MCF 10A (cell line): ENCODE data around the gene RAB9A. TPM values are rescaled to one million over a fixed set of nuclear protein-coding genes. Genes with fewer than 3 reads are reported as not detected.

Source experiments
- BruUV-seq: library from RNA; stranded (reverse); fragments of 400-500 nt; replicated peaks from 2 replicates; lab custom pipeline; 2021; lab: Mats Ljungman, UMichigan
- CTCF ChIA-PET: fragments of 300-600 bp; sonication (Branson Sonifier 250); formaldehyde crosslinking; extraction: SDS; loops from one replicate; lab custom pipeline; 2021; ENCODE audit warnings: antibody characterized with exemption, inconsistent platforms; lab: Yijun Ruan, JAX
- POLR2A ChIA-PET: fragments of 300-600, 350-650 bp; sonication (Branson Sonifier 250); formaldehyde crosslinking; extraction: SDS; loops from one replicate; lab custom pipeline; 2020; ENCODE audit warnings: antibody characterized with exemption, inconsistent platforms; lab: Yijun Ruan, JAX
- DNase-seq: peaks from one replicate; pipeline ENCODE4 v3.0.0-alpha.2; 2018; ENCODE audit not compliant: unreplicated experiment
- H3K27ac Mint-ChIP-seq: one replicate; pipeline ENCODE4 v1.8.0; 2022; ENCODE audit warnings: mild to moderate bottlenecking, low read depth, mixed read lengths; ENCODE audit not compliant: unreplicated experiment
- H3K27me3 Mint-ChIP-seq: one replicate; pipeline ENCODE4 v1.8.0; 2022; ENCODE audit warnings: mixed read lengths; ENCODE audit not compliant: insufficient read depth, unreplicated experiment
- H3K36me3 Mint-ChIP-seq: one replicate; pipeline ENCODE4 v1.8.0; 2022; ENCODE audit warnings: mild to moderate bottlenecking, moderate library complexity, mixed read lengths; ENCODE audit not compliant: insufficient read depth, unreplicated experiment
- H3K4me1 Mint-ChIP-seq: one replicate; pipeline ENCODE4 v1.8.0; 2022; ENCODE audit warnings: mixed read lengths; ENCODE audit not compliant: insufficient read depth, unreplicated experiment
- H3K4me3 Mint-ChIP-seq: one replicate; pipeline ENCODE4 v1.8.0; 2022; ENCODE audit warnings: mild to moderate bottlenecking, moderate library complexity, mixed read lengths; ENCODE audit not compliant: unreplicated experiment
- H3K9me3 Mint-ChIP-seq: one replicate; pipeline ENCODE4 v1.8.0; 2022; ENCODE audit warnings: mixed read lengths; ENCODE audit not compliant: unreplicated experiment
- CTCF ChIP-seq: fragments of 200-600 bp; IDR thresholded peaks from one replicate; pipeline ENCODE4 v1.8.0; 2022; ENCODE audit warnings: antibody characterized with exemption, mild to moderate bottlenecking; ENCODE audit not compliant: unreplicated experiment
- intact Hi-C: fragments of 100-400 bp; cut with micrococcal nuclease; formaldehyde crosslinking; loops from 2 replicates; pipeline ENCODE4 v1.14.1; 2022
- total RNA-seq: library from RNA; stranded (reverse); gene quantifications from 2 replicates; pipeline ENCODE4 v1.2.3, GENCODE V29; 2022

RAB9A gene
- total RNA-seq, 1 experiment from 2014 or later = 32.3 TPM

GRCh38 chrX:13750204-13750603 is 61.3 kb downstream of the RAB9A start:
- no peaks in the 10 kb centered on the region for H3K27me3 Mint-ChIP-seq
- DNase-seq = peak; percentile 77
- no peaks in the 10 kb centered on the region for H3K9me3 Mint-ChIP-seq
- ChIA-PET POLR2A (interaction anchor here (0.7 to 4.4 kb wide), 9 partner anchors 14 to 281 kb away, joined by 3 to 39 read pairs (median 4); partner anchors contain the start of genes OFD1, TCEANC and TRAPPC2), CTCF (interaction anchor here (0.7 to 7.6 kb wide), 21 partner anchors 9 to 295 kb away, joined by 3 to 71 read pairs (median 4); partner anchors contain the start of genes GEMIN8, OFD1 and TRAPPC2)
- no peak overlapping the region for H3K4me3 Mint-ChIP-seq
- no TSS peak for BruUV-seq
- intact Hi-C loops = loop anchor here (1.0 to 5.0 kb wide), 3 partner anchors 102 to 282 kb away; no protein-coding TSS in a partner anchor
- TF ChIP-seq CTCF = peak; percentile 62
- H3K4me1 Mint-ChIP-seq = peaks cover 6% of the 10 kb centered on the region
- peaks cover 70% of the 10 kb centered on the region for H3K36me3 Mint-ChIP-seq
- no peak overlapping the region for H3K27ac Mint-ChIP-seq

GRCh38 chrX:13750812-13751211 is 61.9 kb downstream of the RAB9A start:
- H3K9me3 Mint-ChIP-seq = no peaks in the 10 kb centered on the region
- POLR2A ChIA-PET = interaction anchor here (0.7 to 4.4 kb wide), 8 partner anchors 8 to 281 kb away, joined by 3 to 39 read pairs (median 4); partner anchors contain the start of genes GEMIN8, OFD1, TCEANC and TRAPPC2
- CTCF ChIA-PET = interaction anchor here (0.6 to 7.6 kb wide), 21 partner anchors 10 to 1163 kb away, joined by 3 to 71 read pairs (median 4); partner anchors contain the start of genes GEMIN8, OFD1 and TRAPPC2
- peaks cover 6% of the 10 kb centered on the region for H3K4me1 Mint-ChIP-seq
- intact Hi-C loops = loop anchor here (1.0 to 5.0 kb wide), 3 partner anchors 101 to 281 kb away; no protein-coding TSS in a partner anchor
- no peak for TF ChIP-seq CTCF
- H3K27ac Mint-ChIP-seq = no peak overlapping the region
- no TSS peak for BruUV-seq
- H3K36me3 Mint-ChIP-seq = peaks cover 73% of the 10 kb centered on the region
- no peaks in the 10 kb centered on the region for H3K27me3 Mint-ChIP-seq
- H3K4me3 Mint-ChIP-seq = no peak overlapping the region
- DNase-seq = no peak

- CTCF ChIA-PET = interaction anchor here (0.6 to 7.6 kb wide), 12 partner anchors 10 to 1733 kb away, joined by 3 to 71 read pairs (median 4); partner anchors contain the start of genes GEMIN8, OFD1 and TRAPPC2
- peaks cover 70% of the 10 kb centered on the region for H3K36me3 Mint-ChIP-seq
- intact Hi-C loops = loop anchor here (5.0 kb wide), 1 partner anchor 185 kb away; no protein-coding TSS in a partner anchor
- H3K9me3 Mint-ChIP-seq = no peaks in the 10 kb centered on the region
- no peaks in the 10 kb centered on the region for H3K27me3 Mint-ChIP-seq
- H3K27ac Mint-ChIP-seq = peak overlapping the region; percentile 1
- H3K4me3 Mint-ChIP-seq = no peak overlapping the region
- POLR2A ChIA-PET = interaction anchor here (0.6 to 4.4 kb wide), 5 partner anchors 16 to 277 kb away, joined by 3 to 39 read pairs (median 3); partner anchors contain the start of genes GEMIN8, OFD1, RAB9A and TRAPPC2
- DNase-seq = no peak
- H3K4me1 Mint-ChIP-seq = peaks cover 6% of the 10 kb centered on the region
- no TSS peak for BruUV-seq
- no peak for TF ChIP-seq CTCF
These were observed 63.2 kb downstream of the RAB9A start for GRCh38 chrX:13752141-13752540.

GRCh38 chrX:13752646-13753045 is 63.7 kb downstream of the RAB9A start:
- H3K36me3 Mint-ChIP-seq = peaks cover 67% of the 10 kb centered on the region
- H3K4me3 Mint-ChIP-seq = no peak overlapping the region
- peak overlapping the region; percentile 1 for H3K27ac Mint-ChIP-seq
- no peaks in the 10 kb centered on the region for H3K27me3 Mint-ChIP-seq
- peaks cover 1% of the 10 kb centered on the region for H3K4me1 Mint-ChIP-seq
- BruUV-seq = no TSS peak
- no peaks in the 10 kb centered on the region for H3K9me3 Mint-ChIP-seq
- no peak for DNase-seq
- intact Hi-C loops = loop anchor here (5.0 kb wide), 1 partner anchor 185 kb away; no protein-coding TSS in a partner anchor
- ChIA-PET POLR2A (interaction anchor here (0.6 to 4.4 kb wide), 4 partner anchors 17 to 277 kb away, joined by 3 to 39 read pairs (median 8); partner anchors contain the start of genes GEMIN8, OFD1, RAB9A and TRAPPC2), CTCF (interaction anchor here (0.6 to 7.6 kb wide), 12 partner anchors 12 to 279 kb away, joined by 3 to 71 read pairs (median 3); partner anchors contain the start of genes GEMIN8, OFD1 and TRAPPC2)
- TF ChIP-seq CTCF = no peak
